HEK293 (cell line): ENCODE results near the gene ZNF605.
A peak's percentile ranks its signal among the peaks of the same experiment; 100 is the strongest.

Source experiments
- HOXC10 ChIP-seq: sonication (generic); formaldehyde crosslinking; IDR thresholded peaks from 2 replicates; pipeline ENCODE4 v1.8.1; 2023; ENCODE audit warnings: mild to moderate bottlenecking, missing genetic modification reagents
- IKZF3 ChIP-seq: fragments of 450-650 bp; IDR thresholded peaks from 2 replicates; pipeline ENCODE4 v1.5.0; 2018; ENCODE audit warnings: missing biosample characterization, mild to moderate bottlenecking, missing genetic modification characterization, moderate library complexity
- SP3 ChIP-seq: fragments of 450-650 bp; formaldehyde crosslinking; IDR thresholded peaks from 2 replicates; pipeline ENCODE4 v1.5.1; 2016; ENCODE audit warnings: missing biosample characterization, missing genetic modification characterization
- TRIM28 ChIP-seq: IDR thresholded peaks from 2 replicates; pipeline ENCODE4 v1.6.1; 2011; ENCODE audit warnings: low read length, control low read depth, borderline replicate concordance
- ZBTB26 ChIP-seq: fragments of 450-650 bp; formaldehyde crosslinking; optimal IDR thresholded peaks from 2 replicates; pipeline ENCODE3; 2016; ENCODE audit warnings: missing biosample characterization, mild to moderate bottlenecking, missing genetic modification characterization
- ZBTB49 ChIP-seq: fragments of 450-650 bp; formaldehyde crosslinking; IDR thresholded peaks from 2 replicates; pipeline ENCODE4 v1.5.1; 2016; ENCODE audit warnings: missing biosample characterization, missing genetic modification characterization, low read depth
- ZFP3 ChIP-seq: fragments of 450-650 bp; formaldehyde crosslinking; IDR thresholded peaks from 2 replicates; pipeline ENCODE4 v1.5.1; 2016; ENCODE audit warnings: low read depth, missing biosample characterization, missing genetic modification characterization
- ZFP37 ChIP-seq: fragments of 450-650 bp; formaldehyde crosslinking; IDR thresholded peaks from 2 replicates; pipeline ENCODE4 v1.5.1; 2016; ENCODE audit warnings: missing biosample characterization, missing genetic modification characterization
- ZNF2 ChIP-seq: fragments of 450-650 bp; formaldehyde crosslinking; IDR thresholded peaks from 2 replicates; pipeline ENCODE4 v1.5.1; 2016; ENCODE audit warnings: missing biosample characterization, missing genetic modification characterization
- ZNF24 ChIP-seq: fragments of 450-650 bp; formaldehyde crosslinking; IDR thresholded peaks from 2 replicates; pipeline ENCODE4 v1.5.1; 2016; ENCODE audit warnings: missing biosample characterization, missing genetic modification characterization
- ZNF266 ChIP-seq: fragments of 450-650 bp; formaldehyde crosslinking; IDR thresholded peaks from 2 replicates; pipeline ENCODE4 v1.5.1; 2016; ENCODE audit warnings: missing biosample characterization, missing genetic modification characterization, low read depth
- ZNF311 ChIP-seq: fragments of 450-650 bp; formaldehyde crosslinking; IDR thresholded peaks from 2 replicates; pipeline ENCODE4 v1.5.1; 2017; ENCODE audit warnings: missing biosample characterization, missing genetic modification characterization, borderline replicate concordance
- ZNF518A ChIP-seq: fragments of 450-650 bp; formaldehyde crosslinking; conservative IDR thresholded peaks from 2 replicates; pipeline ENCODE4 v1.5.1; 2016; ENCODE audit warnings: low read depth, missing biosample characterization, missing genetic modification characterization
- ZNF548 ChIP-seq: fragments of 450-650 bp; formaldehyde crosslinking; IDR thresholded peaks from 2 replicates; pipeline ENCODE4 v1.5.1; 2016; ENCODE audit warnings: missing biosample characterization, missing genetic modification characterization
- ZNF692 ChIP-seq: fragments of 450-650 bp; formaldehyde crosslinking; IDR thresholded peaks from 2 replicates; pipeline ENCODE4 v1.5.1; 2016; ENCODE audit warnings: missing biosample characterization, missing genetic modification characterization
- ZNF701 ChIP-seq: fragments of 450-650 bp; formaldehyde crosslinking; IDR thresholded peaks from 2 replicates; pipeline ENCODE4 v1.5.1; 2016; ENCODE audit warnings: missing biosample characterization, missing genetic modification characterization
- ZNF837 ChIP-seq: fragments of 450-650 bp; formaldehyde crosslinking; IDR thresholded peaks from 2 replicates; pipeline ENCODE4 v1.5.1; 2016; ENCODE audit warnings: missing biosample characterization, missing genetic modification characterization
- TF ChIP-seq, protein P1 (sequence below): fragments of 450-650 bp; formaldehyde crosslinking; IDR thresholded peaks from 2 replicates; pipeline ENCODE4 v1.5.1; 2016; ENCODE audit warnings: missing biosample characterization, missing genetic modification characterization
- TF ChIP-seq, protein P2 (sequence below): IDR thresholded peaks from 2 replicates; pipeline ENCODE4 v1.6.1; 2011; ENCODE audit warnings: mild to moderate bottlenecking, low read depth, low read length, borderline replicate concordance
- TF ChIP-seq, protein P3 (sequence below): fragments of 450-650 bp; formaldehyde crosslinking; IDR thresholded peaks from 2 replicates; pipeline ENCODE4 v1.5.1; 2016; ENCODE audit warnings: missing biosample characterization, missing genetic modification characterization

Gene ZNF605

DNA sequence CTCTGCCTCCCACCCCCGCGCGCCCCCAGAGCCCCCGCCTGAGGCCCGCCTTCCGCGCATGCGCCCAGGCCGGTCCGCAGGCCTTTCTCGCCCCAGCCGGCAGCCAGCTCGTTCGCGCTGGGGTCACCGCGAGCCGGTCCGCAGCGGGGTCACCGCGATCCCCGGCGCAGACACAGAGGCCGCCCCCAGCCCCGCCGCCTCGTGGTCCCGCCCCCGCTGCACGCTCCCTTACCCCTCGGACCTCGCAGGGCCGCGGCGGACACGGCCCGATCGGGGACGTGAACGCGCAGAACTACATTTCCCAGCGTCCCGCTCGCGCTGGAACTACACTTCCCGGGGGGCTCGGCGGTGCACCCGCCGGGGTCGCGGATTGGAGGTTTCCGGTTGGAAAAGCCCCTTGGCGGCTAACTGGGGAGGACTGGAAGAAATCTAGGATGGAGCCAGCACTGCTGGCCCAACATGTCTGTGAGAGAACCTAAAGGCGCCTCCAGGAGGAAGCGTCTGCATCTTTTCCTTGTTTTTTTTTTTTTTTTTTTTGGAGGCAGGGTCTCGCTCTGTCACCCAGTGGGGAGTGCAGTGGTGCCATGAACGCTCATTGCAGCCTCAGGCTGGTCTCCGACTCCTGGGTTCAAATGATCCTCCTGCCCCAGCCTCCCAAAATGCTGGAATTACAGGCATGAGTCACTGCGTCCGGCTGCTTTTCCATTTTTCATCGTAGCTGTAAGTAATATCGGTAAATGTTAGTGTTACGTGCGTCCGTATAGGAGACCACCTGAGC, at the start of gene ZNF605 (continued):
- TF ChIP-seq ZBTB49 (tag by site-specific recombination) (no peak), ZNF692 (peak; percentile 36), ZNF266 (tag by site-specific recombination) (no peak), ZNF2 (tag by site-specific recombination) (0 out of 2 replicates have a peak, but pooled peaks have one; percentile 47), ZNF24 (tag by site-specific recombination) (0 out of 2 replicates have a peak, but pooled peaks have one; percentile 21), ZNF548 (no peak), ZNF837 (tag by site-specific recombination) (no peak), TRIM28 (no peak), ZBTB26 (tag by site-specific recombination) (peak; percentile 98), ZNF311 (no peak), ZNF518A (tag by site-specific recombination) (peak; percentile 84), ZFP3 (tag by site-specific recombination) (no peak), SP3 (tag by site-specific recombination) (peak; percentile 77), IKZF3 (tag by site-specific recombination) (peak; percentile 92), ZFP37 (no peak), ZNF701 (tag by site-specific recombination) (0 out of 2 replicates have a peak, but pooled peaks have one; percentile 60), HOXC10 (CRISPR knock-in tag) (no peak)
- TF ChIP-seq, protein P1, sequence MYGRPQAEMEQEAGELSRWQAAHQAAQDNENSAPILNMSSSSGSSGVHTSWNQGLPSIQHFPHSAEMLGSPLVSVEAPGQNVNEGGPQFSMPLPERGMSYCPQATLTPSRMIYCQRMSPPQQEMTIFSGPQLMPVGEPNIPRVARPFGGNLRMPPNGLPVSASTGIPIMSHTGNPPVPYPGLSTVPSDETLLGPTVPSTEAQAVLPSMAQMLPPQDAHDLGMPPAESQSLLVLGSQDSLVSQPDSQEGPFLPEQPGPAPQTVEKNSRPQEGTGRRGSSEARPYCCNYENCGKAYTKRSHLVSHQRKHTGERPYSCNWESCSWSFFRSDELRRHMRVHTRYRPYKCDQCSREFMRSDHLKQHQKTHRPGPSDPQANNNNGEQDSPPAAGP (tag by site-specific recombination) = peak; percentile 37
- TF ChIP-seq, protein P2, sequence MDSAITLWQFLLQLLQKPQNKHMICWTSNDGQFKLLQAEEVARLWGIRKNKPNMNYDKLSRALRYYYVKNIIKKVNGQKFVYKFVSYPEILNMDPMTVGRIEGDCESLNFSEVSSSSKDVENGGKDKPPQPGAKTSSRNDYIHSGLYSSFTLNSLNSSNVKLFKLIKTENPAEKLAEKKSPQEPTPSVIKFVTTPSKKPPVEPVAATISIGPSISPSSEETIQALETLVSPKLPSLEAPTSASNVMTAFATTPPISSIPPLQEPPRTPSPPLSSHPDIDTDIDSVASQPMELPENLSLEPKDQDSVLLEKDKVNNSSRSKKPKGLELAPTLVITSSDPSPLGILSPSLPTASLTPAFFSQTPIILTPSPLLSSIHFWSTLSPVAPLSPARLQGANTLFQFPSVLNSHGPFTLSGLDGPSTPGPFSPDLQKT = no peak
- TF ChIP-seq, protein P3, sequence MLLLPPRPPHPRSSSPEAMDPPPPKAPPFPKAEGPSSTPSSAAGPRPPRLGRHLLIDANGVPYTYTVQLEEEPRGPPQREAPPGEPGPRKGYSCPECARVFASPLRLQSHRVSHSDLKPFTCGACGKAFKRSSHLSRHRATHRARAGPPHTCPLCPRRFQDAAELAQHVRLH (tag by site-specific recombination) = peak; percentile 94
